ENCODE results near the gene CKLF. TPM values are rescaled to one million over a fixed set of nuclear protein-coding genes. Genes with fewer than 3 reads are reported as not detected.

Gene CKLF
- polyA plus RNA-seq, 1 donor: 30.9 TPM

DNA sequence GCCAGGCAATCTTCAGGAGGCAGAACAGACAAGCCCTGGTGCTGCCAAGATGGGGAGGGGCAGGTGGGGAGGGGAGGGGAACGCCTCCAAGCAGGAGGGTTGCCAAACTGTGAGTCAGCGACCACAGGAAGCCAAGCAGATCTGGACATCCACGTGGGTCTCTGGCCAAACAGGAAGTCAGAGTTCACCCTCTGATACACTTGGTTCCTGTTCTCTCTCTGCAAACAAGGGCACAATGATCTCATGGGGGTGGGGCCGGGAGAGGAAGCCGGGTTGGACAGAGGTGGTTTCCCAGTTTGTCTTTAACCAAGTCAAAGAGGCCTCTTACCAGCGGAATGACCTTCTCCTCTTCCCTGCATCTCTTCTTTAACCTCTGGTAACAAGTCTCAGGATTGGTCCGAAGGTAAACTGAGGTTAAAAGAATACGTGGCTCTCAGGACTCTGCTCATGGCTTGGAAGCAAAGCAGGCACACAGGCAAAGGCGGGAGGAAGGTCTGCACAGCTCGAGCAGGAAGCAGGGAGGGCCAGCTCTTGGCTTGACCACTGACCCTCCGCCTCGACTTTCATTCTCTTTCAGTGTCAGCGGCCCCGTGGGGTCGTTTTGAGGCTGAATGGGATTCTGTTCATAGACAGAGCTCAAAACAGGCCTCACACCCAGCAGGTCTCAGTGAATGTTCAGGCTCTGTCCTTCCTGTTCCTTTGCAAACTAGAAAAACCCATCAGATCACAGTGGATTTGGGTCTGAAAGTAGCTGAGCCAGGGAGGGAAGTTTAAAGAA is 35.4 kb upstream of the CKLF start:
- H3K27ac ChIP-seq (ENCODE audit: low read length): peak overlapping the region; percentile 81
- H3K4me1 ChIP-seq (ENCODE audit: control insufficient read depth, insufficient read depth, low read length): peaks cover 29% of the 10 kb centered on the region
- no peaks in the 10 kb centered on the region for H3K27me3 ChIP-seq (ENCODE audit: control insufficient read depth, insufficient read depth, low read length)
- DNase-seq: peak; percentile 97 to 98
- WGBS (ENCODE audit: insufficient coverage, low lambda C conversion rate): no CpG with 5 or more reads among the region's 15 CpGs
- H3K9me3 ChIP-seq (ENCODE audit: control insufficient read depth, low read depth, low read length): no peaks in the 10 kb centered on the region
- peaks cover 27% of the 10 kb centered on the region for H3K36me3 ChIP-seq (ENCODE audit: control insufficient read depth, insufficient read depth, low read length)
- no peak overlapping the region for H3K4me3 ChIP-seq (ENCODE audit: low read length)

DNA sequence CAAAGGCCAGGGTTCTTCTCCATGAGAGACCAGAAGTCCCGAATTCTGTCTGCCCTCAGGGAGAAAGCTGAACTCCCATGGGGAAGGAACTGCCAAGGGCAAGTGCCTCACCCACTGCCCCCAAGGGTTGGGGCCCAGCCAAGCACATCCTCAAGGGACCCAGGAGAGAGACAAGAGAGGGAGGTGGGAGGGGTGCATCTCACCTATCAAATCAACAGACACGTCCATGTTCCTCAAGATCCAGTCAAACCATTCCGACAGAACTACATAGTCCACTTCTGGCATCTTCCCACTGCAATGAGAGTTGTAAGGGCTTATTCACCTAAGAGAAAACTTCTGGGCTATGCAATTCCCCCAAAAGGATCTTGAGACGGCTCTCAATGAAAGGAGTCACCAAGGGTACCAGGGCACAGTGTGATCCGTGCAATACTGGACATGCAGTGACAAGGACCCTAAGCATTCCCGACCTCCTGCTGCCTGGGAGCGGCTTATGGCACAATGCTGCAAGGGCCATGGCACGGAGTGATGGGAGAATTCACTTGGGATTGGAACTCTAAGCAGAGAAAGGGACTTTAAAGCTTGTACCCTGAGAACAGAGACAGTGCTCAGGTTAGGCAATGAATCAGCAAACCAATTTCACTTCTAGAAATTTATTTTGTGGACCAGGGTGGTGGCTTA is 34.7 kb upstream of the CKLF start:
- WGBS (ENCODE audit: insufficient coverage, low lambda C conversion rate): 93% methylated on average over 3 of the region's 8 CpGs
- Histone ChIP-seq H3K4me1 (ENCODE audit: control insufficient read depth, insufficient read depth, low read length) (peaks cover 31% of the 10 kb centered on the region), H3K27ac (ENCODE audit: low read length) (peak overlapping the region; percentile 81), H3K27me3 (ENCODE audit: control insufficient read depth, insufficient read depth, low read length) (no peaks in the 10 kb centered on the region), H3K9me3 (ENCODE audit: control insufficient read depth, low read depth, low read length) (no peaks in the 10 kb centered on the region), H3K36me3 (ENCODE audit: control insufficient read depth, insufficient read depth, low read length) (peaks cover 26% of the 10 kb centered on the region), H3K4me3 (ENCODE audit: low read length) (no peak overlapping the region)
- DNase-seq: peak in 1 of 2 donors; percentile 31

DNA sequence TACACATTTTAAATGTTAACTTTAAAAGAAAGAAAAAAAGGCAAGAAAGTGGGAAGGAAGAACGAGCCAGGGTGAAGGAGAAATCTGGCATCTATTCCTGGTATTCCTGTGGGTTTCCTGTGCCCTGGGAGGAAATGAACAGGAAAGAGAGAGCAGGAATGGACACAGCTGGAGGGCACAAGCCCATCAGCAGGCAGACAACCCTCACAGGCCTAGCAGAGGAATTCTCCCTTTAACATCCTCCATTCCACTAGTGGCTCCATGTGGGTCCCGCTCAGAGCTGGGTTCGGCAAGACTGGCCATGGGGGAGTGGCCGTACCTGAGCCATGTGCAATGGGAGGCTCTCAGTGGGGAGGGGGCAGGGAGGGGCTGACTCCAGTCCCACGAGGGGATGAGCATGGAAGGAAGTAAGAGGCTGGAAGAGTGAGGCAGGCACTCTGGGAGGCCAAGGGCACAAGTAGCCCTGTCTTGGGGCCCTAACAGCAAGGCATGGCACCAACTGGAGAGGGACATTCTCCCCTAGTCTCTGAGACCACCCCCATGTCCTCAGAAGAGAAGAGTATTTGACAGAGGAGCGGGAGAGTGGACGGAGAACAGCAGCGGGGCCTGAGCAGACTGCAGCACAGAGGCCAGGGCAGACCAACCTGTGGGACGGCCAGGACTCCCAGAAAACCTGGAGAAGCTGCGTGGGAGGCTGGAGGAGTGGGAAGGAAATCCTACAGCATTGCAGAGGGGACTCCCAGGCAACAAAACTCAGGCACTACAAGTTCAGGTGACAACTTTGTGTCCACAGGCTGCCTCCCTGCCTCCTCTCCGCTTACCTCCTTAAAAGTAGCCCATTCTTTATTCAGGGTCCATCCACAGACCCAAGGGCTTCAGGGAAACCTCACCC is 32.6 kb upstream of the CKLF start:
- DNase-seq: no peak
- Histone ChIP-seq H3K36me3 (ENCODE audit: control insufficient read depth, insufficient read depth, low read length) (peaks cover 23% of the 10 kb centered on the region), H3K9me3 (ENCODE audit: control insufficient read depth, low read depth, low read length) (no peaks in the 10 kb centered on the region), H3K4me3 (ENCODE audit: low read length) (no peak overlapping the region), H3K27me3 (ENCODE audit: control insufficient read depth, insufficient read depth, low read length) (no peaks in the 10 kb centered on the region), H3K27ac (ENCODE audit: low read length) (no peak overlapping the region), H3K4me1 (ENCODE audit: control insufficient read depth, insufficient read depth, low read length) (peaks cover 31% of the 10 kb centered on the region)
- no CpG with 5 or more reads among the region's 11 CpGs for WGBS (ENCODE audit: insufficient coverage, low lambda C conversion rate)

DNA sequence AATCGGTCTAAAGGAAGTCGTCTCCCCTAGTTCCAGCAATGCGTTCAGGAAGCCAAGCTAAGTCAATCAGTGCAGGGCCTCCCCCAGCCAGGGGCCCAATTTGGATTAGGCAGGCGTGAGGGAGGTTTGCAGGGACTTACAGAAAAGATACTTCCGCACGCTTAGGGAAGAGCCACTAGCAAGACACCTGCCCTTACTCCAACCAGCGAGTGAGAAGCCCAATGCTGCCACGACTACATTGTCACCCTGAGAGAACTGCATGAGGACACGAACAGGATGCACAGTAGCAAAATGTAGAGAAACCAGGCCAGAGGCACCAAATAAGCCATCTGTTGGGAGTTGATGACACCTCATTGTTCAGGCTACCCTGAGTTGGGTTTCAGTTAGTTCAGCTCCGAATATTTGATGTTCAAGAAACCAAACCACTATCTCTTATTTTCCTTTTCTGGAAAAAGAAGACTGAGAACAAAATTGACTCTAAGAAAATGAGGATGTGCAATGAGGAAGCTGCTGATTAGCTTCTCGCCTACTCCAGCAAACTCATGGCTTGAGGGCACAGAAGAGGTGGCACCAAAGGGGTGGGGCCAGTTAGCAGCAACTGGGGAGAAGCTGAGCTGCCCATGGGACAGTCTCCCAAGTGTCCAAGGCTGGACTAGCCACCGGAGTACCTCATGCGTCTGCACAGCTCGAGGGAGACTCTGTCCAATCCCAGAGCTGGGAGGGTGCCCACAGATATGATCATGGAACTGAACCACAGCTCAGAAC is 31.8 kb upstream of the CKLF start:
- H3K36me3 ChIP-seq (ENCODE audit: control insufficient read depth, insufficient read depth, low read length): peaks cover 25% of the 10 kb centered on the region
- WGBS (ENCODE audit: insufficient coverage, low lambda C conversion rate): 100% methylated on average over 1 of the region's 14 CpGs
- no peak for DNase-seq
- no peaks in the 10 kb centered on the region for H3K27me3 ChIP-seq (ENCODE audit: control insufficient read depth, insufficient read depth, low read length)
- no peaks in the 10 kb centered on the region for H3K9me3 ChIP-seq (ENCODE audit: control insufficient read depth, low read depth, low read length)
- peaks cover 35% of the 10 kb centered on the region for H3K4me1 ChIP-seq (ENCODE audit: control insufficient read depth, insufficient read depth, low read length)
- H3K4me3 ChIP-seq (ENCODE audit: low read length): no peak overlapping the region
- H3K27ac ChIP-seq (ENCODE audit: low read length): no peak overlapping the region

DNA sequence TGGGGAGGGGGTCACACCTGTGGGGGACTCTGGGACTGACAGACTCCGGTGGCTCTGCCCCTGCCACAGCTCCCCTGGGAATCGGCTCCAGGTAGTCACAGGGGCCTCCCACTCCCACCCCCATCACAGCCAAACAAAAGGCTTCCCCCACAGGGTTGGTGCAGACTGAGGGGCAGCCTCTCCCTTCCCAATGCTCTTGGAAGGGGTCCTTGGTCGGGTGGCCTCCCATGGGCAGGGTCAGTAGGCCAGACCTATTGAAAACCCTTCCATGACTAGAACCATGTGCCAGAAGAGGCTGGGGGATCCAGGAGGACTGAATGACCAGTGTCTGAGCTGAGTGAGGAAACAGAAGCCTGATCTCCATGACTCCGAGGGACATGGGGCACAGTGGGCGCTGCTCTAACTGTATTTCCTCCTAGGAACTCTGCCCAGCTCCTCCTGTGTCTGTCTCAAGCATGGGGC is 31.1 kb upstream of the CKLF start:
- Histone ChIP-seq H3K27ac (ENCODE audit: low read length) (no peak overlapping the region), H3K4me1 (ENCODE audit: control insufficient read depth, insufficient read depth, low read length) (peaks cover 32% of the 10 kb centered on the region), H3K27me3 (ENCODE audit: control insufficient read depth, insufficient read depth, low read length) (no peaks in the 10 kb centered on the region), H3K9me3 (ENCODE audit: control insufficient read depth, low read depth, low read length) (no peaks in the 10 kb centered on the region), H3K4me3 (ENCODE audit: low read length) (no peak overlapping the region), H3K36me3 (ENCODE audit: control insufficient read depth, insufficient read depth, low read length) (peaks cover 29% of the 10 kb centered on the region)
- no CpG with 5 or more reads among the region's 5 CpGs for WGBS (ENCODE audit: insufficient coverage, low lambda C conversion rate)
- DNase-seq: no peak

GRCh38 chr16:66521951-66522771 is 30.2 kb upstream of the CKLF start:
- no peaks in the 10 kb centered on the region for H3K9me3 ChIP-seq (ENCODE audit: control insufficient read depth, low read depth, low read length)
- H3K4me1 ChIP-seq (ENCODE audit: control insufficient read depth, insufficient read depth, low read length): peaks cover 25% of the 10 kb centered on the region
- peaks cover 36% of the 10 kb centered on the region for H3K36me3 ChIP-seq (ENCODE audit: control insufficient read depth, insufficient read depth, low read length)
- H3K27me3 ChIP-seq (ENCODE audit: control insufficient read depth, insufficient read depth, low read length): no peaks in the 10 kb centered on the region
- 100% methylated on average over 1 of the region's 17 CpGs for WGBS (ENCODE audit: insufficient coverage, low lambda C conversion rate)
- no peak overlapping the region for H3K4me3 ChIP-seq (ENCODE audit: low read length)
- no peak overlapping the region for H3K27ac ChIP-seq (ENCODE audit: low read length)
- DNase-seq: peak in 1 of 2 donors; percentile 34

- Histone ChIP-seq H3K4me3 (ENCODE audit: low read length) (no peak overlapping the region), H3K9me3 (ENCODE audit: control insufficient read depth, low read depth, low read length) (no peaks in the 10 kb centered on the region), H3K27ac (ENCODE audit: low read length) (no peak overlapping the region), H3K27me3 (ENCODE audit: control insufficient read depth, insufficient read depth, low read length) (no peaks in the 10 kb centered on the region), H3K36me3 (ENCODE audit: control insufficient read depth, insufficient read depth, low read length) (peaks cover 41% of the 10 kb centered on the region), H3K4me1 (ENCODE audit: control insufficient read depth, insufficient read depth, low read length) (peaks cover 17% of the 10 kb centered on the region)
- WGBS (ENCODE audit: insufficient coverage, low lambda C conversion rate): no CpG with 5 or more reads among the region's 11 CpGs
- DNase-seq: no peak
These were observed 29.4 kb upstream of the CKLF start for GRCh38 chr16:66522816-66523590.

DNA sequence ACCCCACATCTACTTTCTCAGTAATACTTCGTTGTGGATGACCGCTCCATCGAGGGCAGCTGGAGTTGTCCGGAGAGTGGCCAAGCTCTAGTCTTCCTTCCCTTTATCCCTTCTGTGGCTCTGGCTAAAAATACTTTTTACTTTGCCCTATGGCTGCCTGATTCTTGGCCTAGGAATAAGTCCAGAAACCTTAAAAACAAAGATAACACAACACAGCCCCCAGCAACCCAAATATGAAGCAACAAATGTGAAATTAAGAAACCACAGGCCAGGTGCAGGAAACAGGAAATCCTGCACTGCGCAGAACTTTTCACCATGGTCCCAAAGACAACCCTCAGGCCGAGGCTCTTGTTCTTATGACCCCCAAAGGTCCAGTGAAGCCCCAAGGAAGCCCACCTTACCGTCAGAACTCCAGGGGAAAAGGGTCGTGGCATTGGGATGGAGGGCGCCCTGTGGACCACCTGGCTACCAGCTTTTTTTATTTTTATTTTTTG is 28.5 kb upstream of the CKLF start:
- H3K9me3 ChIP-seq (ENCODE audit: control insufficient read depth, low read depth, low read length): no peaks in the 10 kb centered on the region
- peaks cover 15% of the 10 kb centered on the region for H3K4me1 ChIP-seq (ENCODE audit: control insufficient read depth, insufficient read depth, low read length)
- H3K27me3 ChIP-seq (ENCODE audit: control insufficient read depth, insufficient read depth, low read length): no peaks in the 10 kb centered on the region
- no peak overlapping the region for H3K27ac ChIP-seq (ENCODE audit: low read length)
- WGBS (ENCODE audit: insufficient coverage, low lambda C conversion rate): no CpG with 5 or more reads among the region's 9 CpGs
- H3K4me3 ChIP-seq (ENCODE audit: low read length): no peak overlapping the region
- no peak for DNase-seq
- peaks cover 50% of the 10 kb centered on the region for H3K36me3 ChIP-seq (ENCODE audit: control insufficient read depth, insufficient read depth, low read length)
